GM23248 (cell line): Measurements from ENCODE around the gene CCR8. TPM values are rescaled to one million over a fixed set of nuclear protein-coding genes. Genes with fewer than 3 reads are reported as not detected.

Experiments
- DNase-seq: peaks from one replicate; pipeline ENCODE4 v3.0.0-alpha.2; 2015
- H2AFZ ChIP-seq: fragments of 200-600 bp; sonication (generic); 2 replicates; pipeline ENCODE4 v1.6.1; 2016; ENCODE audit warnings: antibody characterized with exemption
- H3F3A ChIP-seq: fragments of 200-600 bp; sonication (generic); 2 replicates; pipeline ENCODE4 v1.6.1; 2016; ENCODE audit warnings: mild to moderate bottlenecking, antibody characterized with exemption, mixed run types; ENCODE audit not compliant: insufficient read depth
- H3K27ac ChIP-seq: fragments of 200-600 bp; sonication (generic); 2 replicates; pipeline ENCODE4 v1.5.1; 2016; ENCODE audit warnings: mild to moderate bottlenecking
- H3K27me3 ChIP-seq: fragments of 200-600 bp; sonication (generic); replicated peaks from 2 replicates; pipeline ENCODE4 v1.6.1; 2016; ENCODE audit warnings: mild to moderate bottlenecking; ENCODE audit not compliant: insufficient read depth
- H3K36me3 ChIP-seq: fragments of 200-600 bp; sonication (generic); 2 replicates; pipeline ENCODE4 v1.6.1; 2016; ENCODE audit warnings: low read depth, mild to moderate bottlenecking
- H3K4me1 ChIP-seq: fragments of 200-600 bp; sonication (generic); 2 replicates; pipeline ENCODE4 v1.6.1; 2016; ENCODE audit warnings: mild to moderate bottlenecking; ENCODE audit not compliant: insufficient read depth
- H3K4me2 ChIP-seq: fragments of 200-600 bp; sonication (generic); one replicate; pipeline ENCODE4 v1.6.1; 2016; ENCODE audit warnings: mild to moderate bottlenecking; ENCODE audit not compliant: unreplicated experiment
- H3K4me3 ChIP-seq: fragments of 200-600 bp; sonication (generic); 2 replicates; pipeline ENCODE4 v1.5.1; 2016; ENCODE audit warnings: mild to moderate bottlenecking
- H3K79me2 ChIP-seq: fragments of 200-600 bp; sonication (generic); 2 replicates; pipeline ENCODE4 v1.6.1; 2016; ENCODE audit warnings: mild to moderate bottlenecking; ENCODE audit not compliant: insufficient read depth
- H3K9ac ChIP-seq: fragments of 200-600 bp; sonication (generic); 2 replicates; pipeline ENCODE4 v1.6.1; 2016; ENCODE audit warnings: mild to moderate bottlenecking
- H3K9me2 ChIP-seq: fragments of 200-600 bp; sonication (generic); 2 replicates; pipeline ENCODE4 v1.6.1; 2016; ENCODE audit warnings: mixed run types, mild to moderate bottlenecking, moderate library complexity; ENCODE audit not compliant: insufficient read depth
- H3K9me3 ChIP-seq: fragments of 200-600 bp; sonication (generic); one replicate; pipeline ENCODE4 v1.6.1; 2017; ENCODE audit warnings: low read depth
- H4K20me1 ChIP-seq: fragments of 200-600 bp; sonication (generic); 2 replicates; pipeline ENCODE4 v1.6.0; 2016; ENCODE audit not compliant: insufficient read depth
- EZH2 ChIP-seq: fragments of 200-600 bp; sonication (generic); IDR thresholded peaks from 2 replicates; pipeline ENCODE4 v1.6.1; 2018; ENCODE audit warnings: antibody characterized with exemption, mild to moderate bottlenecking; ENCODE audit not compliant: insufficient read depth, poor library complexity, severe bottlenecking
- EZH2phosphoT487 ChIP-seq: fragments of 200-600 bp; sonication (generic); IDR thresholded peaks from 2 replicates; pipeline ENCODE4 v1.6.1; 2018; ENCODE audit warnings: antibody characterized with exemption, moderate library complexity, mild to moderate bottlenecking, low read depth; ENCODE audit not compliant: insufficient read depth
- WGBS, 2 experiments: methylation state at CpG; one replicate each; pipeline ENCODE4 v1.1.6; 2015 to 2017; ENCODE audit warnings: low lambda C conversion rate in 2 of 2, low coverage in 1 of 2; ENCODE audit errors: missing lambda C conversion rate in 2 of 2; 5-methylcytosine and 5-hydroxymethylcytosine counted together
- in situ Hi-C: fragments of 300-500 bp; cut with MboI; formaldehyde crosslinking; loops from 2 replicates; pipeline ENCODE4 v1.15.0; 2020
- polyA plus RNA-seq: library from polyadenylated mRNA; unstranded; fragments of >200 nt; fragmentation: Nextera tagmentation; extraction: Ambion mirVana; gene quantifications from 2 replicates; pipeline ENCODE4 v1.2.1, GENCODE V29; 2016
- total RNA-seq: library from RNA; depleted of rRNA; stranded (reverse); fragments of >200 nt; shearing (Covaris generic); gene quantifications from 2 replicates; pipeline ENCODE4 v1.2.3, GENCODE V29; 2014

CCR8 gene
- total and polyA plus RNA-seq, 2 experiments from 2014 or later, result not detected

DNA sequence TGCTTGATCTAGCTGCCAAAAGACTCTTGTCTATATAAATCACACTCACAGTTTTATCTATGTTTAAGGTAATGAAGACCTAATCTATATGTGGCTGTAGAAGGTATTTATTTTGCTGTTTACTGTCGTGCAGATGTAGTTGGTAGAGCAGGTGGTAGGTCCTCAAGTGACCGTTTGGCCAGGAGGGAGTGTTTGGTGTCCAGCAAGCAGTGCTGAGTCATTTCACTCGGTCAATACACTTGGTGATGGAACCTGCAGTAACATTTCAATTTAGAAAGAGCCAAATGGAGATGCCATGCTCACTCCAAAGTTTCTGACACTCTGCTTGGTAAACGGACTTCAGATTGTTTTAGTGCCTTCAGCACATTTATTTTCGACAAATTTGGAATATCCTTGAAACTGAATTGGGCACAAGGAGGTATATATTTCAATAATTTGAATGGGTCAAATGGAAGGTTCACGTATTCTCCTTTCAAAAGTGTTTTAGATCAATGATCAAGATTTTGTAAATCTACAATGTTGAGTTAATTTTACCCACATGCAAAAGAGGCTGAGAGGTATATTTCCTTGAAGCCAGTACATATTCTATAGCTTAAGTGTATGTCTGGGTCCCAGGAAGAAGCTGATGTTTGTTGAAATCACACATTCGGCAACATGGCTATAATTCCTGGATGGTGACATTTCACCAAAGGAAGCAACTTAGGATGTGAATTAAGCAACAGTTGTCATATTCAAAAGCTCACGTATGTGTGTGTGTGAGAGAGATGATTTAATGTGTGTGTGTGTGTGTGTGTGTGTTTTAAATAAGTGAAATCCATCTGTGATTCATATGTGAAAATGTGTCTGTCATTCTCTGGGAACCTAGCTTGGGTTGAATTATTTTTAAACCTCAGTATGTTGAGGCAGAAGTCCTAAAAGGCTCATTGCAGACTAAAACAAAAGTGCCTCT, 42.0 kb upstream of the CCR8 start:
- no peaks in the 10 kb centered on the region for H3F3A ChIP-seq
- H3K27me3 ChIP-seq, result no peaks in the 10 kb centered on the region; the same call in 1 of the 2 replicates
- H3K4me2 ChIP-seq, result no peak overlapping the region

DNA sequence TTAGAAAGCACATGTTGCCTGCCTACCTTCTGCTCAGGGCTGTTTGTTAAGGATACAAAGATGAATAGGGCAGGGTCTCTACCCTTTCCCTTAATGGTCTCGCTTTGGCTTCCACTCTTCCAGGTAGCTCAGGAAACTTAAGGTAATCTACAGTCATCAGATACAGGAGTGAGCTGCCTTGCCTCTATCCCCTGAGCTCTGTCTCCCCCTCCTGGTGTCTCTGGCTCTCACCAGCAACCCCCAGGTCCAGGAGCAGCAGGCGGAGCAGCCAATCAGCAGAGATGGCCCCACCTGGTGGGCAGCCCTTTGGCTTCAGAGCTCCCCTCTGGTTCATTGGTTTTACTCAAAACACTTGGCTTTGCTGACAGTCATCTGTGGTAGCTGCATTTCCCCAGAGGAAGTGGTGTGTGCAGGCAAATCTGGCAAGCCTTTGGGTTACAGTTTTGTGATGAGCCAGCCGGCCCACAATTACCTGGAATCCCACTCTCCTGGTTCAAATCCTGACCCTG, 41.2 kb upstream of the CCR8 start:
- no peaks in the 10 kb centered on the region for H3K9me3 ChIP-seq
- no peak for TF ChIP-seq EZH2
- TF ChIP-seq EZH2phosphoT487, result no peak
- no peak overlapping the region for H3K4me3 ChIP-seq
- no peak overlapping the region for H3K27ac ChIP-seq
- no peaks in the 10 kb centered on the region for H4K20me1 ChIP-seq
- no peak overlapping the region for H3K9ac ChIP-seq
- H3K9me2 ChIP-seq, result no peaks in the 10 kb centered on the region
- in situ Hi-C loops, result loop anchor here (10.0 kb wide), 1 partner anchor 194 kb away; no protein-coding TSS in a partner anchor
- no peaks in the 10 kb centered on the region for H3K36me3 ChIP-seq
- H3F3A ChIP-seq, result no peaks in the 10 kb centered on the region
- no peak overlapping the region for H2AFZ ChIP-seq
- DNase-seq, result peak; percentile 80
- no peaks in the 10 kb centered on the region for H3K4me1 ChIP-seq
- H3K27me3 ChIP-seq, result no peaks in the 10 kb centered on the region; the same call in 1 of the 2 replicates
- no peaks in the 10 kb centered on the region for H3K79me2 ChIP-seq
- WGBS, 2 experiments, result 26 to 30% methylated on average over 3 of the region's 3 CpGs
- H3K4me2 ChIP-seq, result no peak overlapping the region

More for the DNA sequence above, 42.0 kb upstream of the CCR8 start:
- DNase-seq, result peak; percentile 22
- in situ Hi-C loops, result loop anchor here (10.0 kb wide), 1 partner anchor 193 kb away; no protein-coding TSS in a partner anchor
- H4K20me1 ChIP-seq, result no peaks in the 10 kb centered on the region
- no peak overlapping the region for H3K4me3 ChIP-seq
- no peaks in the 10 kb centered on the region for H3K36me3 ChIP-seq
- H3K9me2 ChIP-seq, result no peaks in the 10 kb centered on the region
- no peak overlapping the region for H3K27ac ChIP-seq
- H3K4me1 ChIP-seq, result no peaks in the 10 kb centered on the region
- no peak for TF ChIP-seq EZH2
- no peak for TF ChIP-seq EZH2phosphoT487
- WGBS, 2 experiments, result 23 to 25% methylated on average over 8 of the region's 8 CpGs
- no peaks in the 10 kb centered on the region for H3K9me3 ChIP-seq
- H3K9ac ChIP-seq, result no peak overlapping the region
- no peak overlapping the region for H2AFZ ChIP-seq
- no peaks in the 10 kb centered on the region for H3K79me2 ChIP-seq

DNA sequence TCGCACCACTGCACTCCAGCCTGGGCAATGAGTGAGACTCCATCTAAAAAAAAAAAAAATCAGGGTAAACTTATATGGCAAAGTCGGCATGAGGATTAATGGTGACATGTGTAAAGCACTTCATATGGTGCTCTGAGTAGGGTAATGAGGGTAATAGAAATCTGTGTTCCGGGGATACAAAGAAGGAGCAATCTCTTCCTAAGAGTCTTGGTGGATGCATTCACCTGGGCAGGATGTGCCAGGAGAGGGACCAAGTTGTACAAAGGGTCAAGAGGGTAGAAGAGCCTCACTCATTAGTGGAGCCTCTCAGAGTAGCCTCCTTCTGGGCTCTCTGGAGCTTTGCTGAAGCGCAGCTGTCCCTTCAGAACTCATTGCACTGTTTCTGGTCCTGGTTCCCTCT, 40.4 kb upstream of the CCR8 start:
- TF ChIP-seq EZH2 (no peak), EZH2phosphoT487 (no peak)
- H3K9ac ChIP-seq, result no peak overlapping the region
- no peaks in the 10 kb centered on the region; the same call in 1 of the 2 replicates for H3K27me3 ChIP-seq
- H3K9me3 ChIP-seq, result no peaks in the 10 kb centered on the region
- WGBS, 2 experiments, result 77 to 78% methylated on average over 4 of the region's 4 CpGs
- H3K79me2 ChIP-seq, result no peaks in the 10 kb centered on the region
- in situ Hi-C loops, result loop anchor here (10.0 kb wide), 1 partner anchor 194 kb away; no protein-coding TSS in a partner anchor
- H3K9me2 ChIP-seq, result no peaks in the 10 kb centered on the region
- H3K4me1 ChIP-seq, result no peaks in the 10 kb centered on the region
- DNase-seq, result no peak
- H3F3A ChIP-seq, result no peaks in the 10 kb centered on the region
- no peaks in the 10 kb centered on the region for H4K20me1 ChIP-seq
- no peak overlapping the region for H3K4me2 ChIP-seq
- no peak overlapping the region for H3K27ac ChIP-seq
- H3K4me3 ChIP-seq, result no peak overlapping the region
- H3K36me3 ChIP-seq, result no peaks in the 10 kb centered on the region
- no peak overlapping the region for H2AFZ ChIP-seq

DNA sequence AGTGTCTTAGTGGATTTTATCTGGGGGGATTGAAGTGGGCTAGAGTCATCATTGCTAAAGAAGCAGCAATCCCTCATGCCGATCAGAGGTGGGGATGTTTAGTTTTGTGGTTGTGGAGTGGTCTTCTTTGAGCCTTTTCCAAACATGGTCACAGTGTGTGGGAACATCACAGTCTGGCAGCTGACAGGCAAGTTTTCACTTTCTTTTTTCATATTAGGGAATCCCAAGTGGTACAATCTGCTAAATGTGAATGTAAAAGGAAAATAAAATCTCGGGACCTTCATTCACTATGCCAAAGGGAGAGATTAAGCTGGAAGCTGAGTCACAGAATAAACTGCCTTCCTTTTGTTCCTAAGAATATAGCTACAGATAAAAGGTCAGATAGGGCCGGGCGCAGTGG, 39.3 kb upstream of the CCR8 start:
- H3K27ac ChIP-seq, result no peak overlapping the region
- TF ChIP-seq EZH2phosphoT487, result no peak
- TF ChIP-seq EZH2, result no peak
- 81 to 86% methylated on average over 4 of the region's 4 CpGs for WGBS, 2 experiments
- H3K9me3 ChIP-seq, result no peaks in the 10 kb centered on the region
- H3K4me2 ChIP-seq, result no peak overlapping the region
- no peak overlapping the region for H2AFZ ChIP-seq
- no peaks in the 10 kb centered on the region for H4K20me1 ChIP-seq
- no peaks in the 10 kb centered on the region for H3K79me2 ChIP-seq
- H3K9me2 ChIP-seq, result no peaks in the 10 kb centered on the region
- no peak overlapping the region for H3K4me3 ChIP-seq
- in situ Hi-C loops, result no loop called here
- no peaks in the 10 kb centered on the region for H3K36me3 ChIP-seq
- H3K27me3 ChIP-seq, result no peaks in the 10 kb centered on the region; the same call in 1 of the 2 replicates
- DNase-seq, result no peak
- no peaks in the 10 kb centered on the region for H3F3A ChIP-seq
- H3K4me1 ChIP-seq, result no peaks in the 10 kb centered on the region
- no peak overlapping the region for H3K9ac ChIP-seq
